Panc1 (cell line): ENCODE results near the gene BRWD1.

ENCODE experiments used
- POLR2AphosphoS5 ChIP-seq: IDR thresholded peaks from 2 replicates; pipeline ENCODE4 v1.6.1; 2012; ENCODE audit warnings: mild to moderate bottlenecking, low read depth, low read length, moderate library complexity
- SIN3A ChIP-seq: IDR thresholded peaks from 2 replicates; pipeline ENCODE4 v1.6.1; 2012; ENCODE audit warnings: low read depth, mild to moderate bottlenecking, low read length, moderate library complexity, borderline replicate concordance; ENCODE audit not compliant: insufficient read depth
- TCF7L2 ChIP-seq: IDR thresholded peaks from 2 replicates; pipeline ENCODE4 v1.6.1; 2011; ENCODE audit warnings: mild to moderate bottlenecking, low read depth, low read length, inconsistent platforms
- TF ChIP-seq, protein P1 (sequence below), 2 experiments: IDR thresholded peaks; 2 replicates each; pipeline ENCODE4 v1.6.1; 2011 to 2012; ENCODE audit warnings: low read depth in 2 of 2, control low read depth in 1 of 2, low read length in 1 of 2, mild to moderate bottlenecking in 1 of 2, moderate library complexity in 1 of 2; ENCODE audit not compliant: insufficient read depth in 1 of 2
- TF ChIP-seq, protein P2 (sequence below): fragments of 450-650 bp; IDR thresholded peaks from 2 replicates; pipeline ENCODE4 v1.5.1; 2017; ENCODE audit warnings: mild to moderate bottlenecking

DNA sequence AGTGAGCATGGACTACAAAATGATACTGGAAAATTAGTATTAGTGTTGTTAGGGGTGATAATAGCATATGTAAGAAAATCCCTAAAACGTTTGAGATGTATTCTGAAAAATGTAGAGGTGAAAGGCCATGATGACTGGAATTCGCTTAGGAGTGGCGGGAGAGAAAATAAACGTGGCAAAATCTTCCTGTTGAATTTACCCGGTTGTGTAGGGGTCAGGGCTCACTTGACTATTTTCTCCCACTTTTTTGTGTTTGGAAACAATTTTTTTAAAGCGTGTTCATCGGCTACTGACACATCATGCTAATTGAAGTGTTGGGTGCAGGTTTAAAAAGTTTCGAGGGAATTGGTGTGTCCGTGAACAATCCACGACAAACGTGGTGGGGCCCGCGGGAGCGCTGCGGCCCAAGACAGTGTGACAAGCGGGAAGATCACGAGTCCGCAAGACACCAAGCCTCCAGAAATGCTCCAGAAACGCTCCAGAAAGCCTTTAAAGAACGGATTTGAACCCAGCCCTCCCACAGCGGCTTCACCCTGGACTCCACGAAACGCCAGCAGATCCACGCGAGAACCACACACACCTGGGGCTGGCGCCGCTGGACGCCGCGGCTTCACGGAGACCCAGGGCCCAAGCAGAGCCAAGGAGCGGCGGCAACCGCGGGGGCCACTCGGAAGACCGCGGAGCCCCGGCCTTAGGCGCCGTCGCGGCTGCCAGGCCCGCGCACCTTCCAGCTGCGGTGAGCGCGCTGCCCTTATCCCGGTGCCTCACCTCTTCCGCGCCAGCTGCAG is 130.8 kb downstream of the BRWD1 start:
- TF ChIP-seq, protein P1, sequence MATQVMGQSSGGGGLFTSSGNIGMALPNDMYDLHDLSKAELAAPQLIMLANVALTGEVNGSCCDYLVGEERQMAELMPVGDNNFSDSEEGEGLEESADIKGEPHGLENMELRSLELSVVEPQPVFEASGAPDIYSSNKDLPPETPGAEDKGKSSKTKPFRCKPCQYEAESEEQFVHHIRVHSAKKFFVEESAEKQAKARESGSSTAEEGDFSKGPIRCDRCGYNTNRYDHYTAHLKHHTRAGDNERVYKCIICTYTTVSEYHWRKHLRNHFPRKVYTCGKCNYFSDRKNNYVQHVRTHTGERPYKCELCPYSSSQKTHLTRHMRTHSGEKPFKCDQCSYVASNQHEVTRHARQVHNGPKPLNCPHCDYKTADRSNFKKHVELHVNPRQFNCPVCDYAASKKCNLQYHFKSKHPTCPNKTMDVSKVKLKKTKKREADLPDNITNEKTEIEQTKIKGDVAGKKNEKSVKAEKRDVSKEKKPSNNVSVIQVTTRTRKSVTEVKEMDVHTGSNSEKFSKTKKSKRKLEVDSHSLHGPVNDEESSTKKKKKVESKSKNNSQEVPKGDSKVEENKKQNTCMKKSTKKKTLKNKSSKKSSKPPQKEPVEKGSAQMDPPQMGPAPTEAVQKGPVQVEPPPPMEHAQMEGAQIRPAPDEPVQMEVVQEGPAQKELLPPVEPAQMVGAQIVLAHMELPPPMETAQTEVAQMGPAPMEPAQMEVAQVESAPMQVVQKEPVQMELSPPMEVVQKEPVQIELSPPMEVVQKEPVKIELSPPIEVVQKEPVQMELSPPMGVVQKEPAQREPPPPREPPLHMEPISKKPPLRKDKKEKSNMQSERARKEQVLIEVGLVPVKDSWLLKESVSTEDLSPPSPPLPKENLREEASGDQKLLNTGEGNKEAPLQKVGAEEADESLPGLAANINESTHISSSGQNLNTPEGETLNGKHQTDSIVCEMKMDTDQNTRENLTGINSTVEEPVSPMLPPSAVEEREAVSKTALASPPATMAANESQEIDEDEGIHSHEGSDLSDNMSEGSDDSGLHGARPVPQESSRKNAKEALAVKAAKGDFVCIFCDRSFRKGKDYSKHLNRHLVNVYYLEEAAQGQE (IDR thresholded peaks at IDR 0.05; ENCODE audit: insufficient read depth in 1 of 2, low read depth in 2 of 2, low read length in 1 of 2), result no peak
- TF ChIP-seq TCF7L2 (no peak), SIN3A (no peak), POLR2AphosphoS5 (no peak)
- TF ChIP-seq, protein P2, sequence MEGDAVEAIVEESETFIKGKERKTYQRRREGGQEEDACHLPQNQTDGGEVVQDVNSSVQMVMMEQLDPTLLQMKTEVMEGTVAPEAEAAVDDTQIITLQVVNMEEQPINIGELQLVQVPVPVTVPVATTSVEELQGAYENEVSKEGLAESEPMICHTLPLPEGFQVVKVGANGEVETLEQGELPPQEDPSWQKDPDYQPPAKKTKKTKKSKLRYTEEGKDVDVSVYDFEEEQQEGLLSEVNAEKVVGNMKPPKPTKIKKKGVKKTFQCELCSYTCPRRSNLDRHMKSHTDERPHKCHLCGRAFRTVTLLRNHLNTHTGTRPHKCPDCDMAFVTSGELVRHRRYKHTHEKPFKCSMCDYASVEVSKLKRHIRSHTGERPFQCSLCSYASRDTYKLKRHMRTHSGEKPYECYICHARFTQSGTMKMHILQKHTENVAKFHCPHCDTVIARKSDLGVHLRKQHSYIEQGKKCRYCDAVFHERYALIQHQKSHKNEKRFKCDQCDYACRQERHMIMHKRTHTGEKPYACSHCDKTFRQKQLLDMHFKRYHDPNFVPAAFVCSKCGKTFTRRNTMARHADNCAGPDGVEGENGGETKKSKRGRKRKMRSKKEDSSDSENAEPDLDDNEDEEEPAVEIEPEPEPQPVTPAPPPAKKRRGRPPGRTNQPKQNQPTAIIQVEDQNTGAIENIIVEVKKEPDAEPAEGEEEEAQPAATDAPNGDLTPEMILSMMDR, result no peak
